Activated gamma-delta T cell treated with Interleukin-2 at 50 U/mL for 16 hours (primary cell): ENCODE results near the gene RNPEPL1.

Experiments used
- DNase-seq: peaks from one replicate; pipeline ENCODE4 v3.0.0-alpha.2; 2020

Gene RNPEPL1

DNA sequence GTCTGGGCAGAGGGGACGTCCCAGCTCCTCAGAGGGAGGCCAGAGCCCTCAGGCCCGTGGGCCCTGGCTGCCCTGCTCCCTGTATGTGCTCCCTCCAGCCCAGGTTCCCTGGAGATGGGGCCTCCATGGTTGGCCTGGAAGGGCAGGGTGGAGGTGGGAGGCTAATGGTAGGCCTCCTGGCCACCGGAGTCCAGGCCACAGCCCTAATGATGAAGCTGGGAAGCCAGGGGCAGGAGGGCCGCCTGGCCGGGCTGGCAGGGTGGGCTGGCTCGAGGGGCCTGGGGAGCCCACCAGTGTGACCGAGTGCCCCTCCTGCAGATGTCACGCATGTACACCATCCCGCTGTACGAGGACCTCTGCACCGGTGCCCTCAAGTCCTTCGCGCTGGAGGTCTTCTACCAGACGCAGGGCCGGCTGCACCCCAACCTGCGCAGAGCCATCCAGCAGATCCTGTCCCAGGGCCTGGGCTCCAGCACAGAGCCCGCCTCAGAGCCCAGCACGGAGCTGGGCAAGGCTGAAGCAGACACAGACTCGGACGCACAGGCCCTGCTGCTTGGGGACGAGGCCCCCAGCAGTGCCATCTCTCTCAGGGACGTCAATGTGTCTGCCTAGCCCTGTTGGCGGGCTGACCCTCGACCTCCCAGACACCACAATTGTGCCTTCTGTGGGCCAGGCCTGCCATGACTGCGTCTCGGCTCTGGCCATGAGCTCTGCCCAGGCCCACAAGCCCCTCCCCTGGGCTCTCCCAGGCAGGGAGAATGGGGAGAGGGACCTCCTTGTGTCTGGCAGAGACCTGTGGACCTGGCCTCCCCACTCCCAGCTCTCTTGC is 9.2 kb downstream of the RNPEPL1 start:
- DNase-seq, result no peak

DNA sequence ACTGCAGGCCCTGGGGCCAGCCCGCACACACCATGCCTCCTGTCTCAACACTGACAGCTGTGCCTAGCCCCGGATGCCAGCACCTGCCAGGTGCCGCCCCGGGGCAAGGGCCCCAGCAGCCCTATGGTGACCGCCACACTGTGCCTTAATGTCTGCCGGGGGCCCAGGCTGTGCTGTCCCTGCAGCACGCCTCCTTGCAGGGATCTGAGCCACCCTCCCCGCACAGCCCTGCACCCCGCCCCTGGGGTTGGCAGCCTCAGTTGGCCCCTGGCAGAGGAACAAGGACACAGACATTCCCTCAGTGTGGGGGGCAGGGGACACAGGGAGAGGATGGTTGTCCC is 9.8 kb downstream of the RNPEPL1 start:
- no peak for DNase-seq

DNA sequence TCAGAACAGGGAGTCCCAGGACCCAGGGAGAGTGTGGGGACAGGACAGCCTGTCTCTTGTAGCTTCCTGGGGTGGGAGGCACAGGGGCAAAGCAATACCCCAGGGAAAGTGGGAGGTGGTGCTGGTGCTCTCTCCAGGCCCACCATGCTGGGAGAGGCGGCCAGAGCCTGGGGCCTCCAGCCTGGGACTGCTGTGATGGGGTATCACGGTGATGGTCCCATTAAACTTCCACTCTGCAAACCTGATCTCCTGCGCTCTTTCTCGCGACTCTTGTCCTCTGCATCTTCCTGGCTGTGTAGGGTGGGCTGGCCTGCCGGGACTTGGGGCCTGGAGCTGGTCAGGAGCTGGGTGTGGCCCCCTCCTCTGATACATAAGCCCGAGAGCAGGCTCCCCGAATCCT is 10.2 kb downstream of the RNPEPL1 start:
- no peak for DNase-seq

DNA sequence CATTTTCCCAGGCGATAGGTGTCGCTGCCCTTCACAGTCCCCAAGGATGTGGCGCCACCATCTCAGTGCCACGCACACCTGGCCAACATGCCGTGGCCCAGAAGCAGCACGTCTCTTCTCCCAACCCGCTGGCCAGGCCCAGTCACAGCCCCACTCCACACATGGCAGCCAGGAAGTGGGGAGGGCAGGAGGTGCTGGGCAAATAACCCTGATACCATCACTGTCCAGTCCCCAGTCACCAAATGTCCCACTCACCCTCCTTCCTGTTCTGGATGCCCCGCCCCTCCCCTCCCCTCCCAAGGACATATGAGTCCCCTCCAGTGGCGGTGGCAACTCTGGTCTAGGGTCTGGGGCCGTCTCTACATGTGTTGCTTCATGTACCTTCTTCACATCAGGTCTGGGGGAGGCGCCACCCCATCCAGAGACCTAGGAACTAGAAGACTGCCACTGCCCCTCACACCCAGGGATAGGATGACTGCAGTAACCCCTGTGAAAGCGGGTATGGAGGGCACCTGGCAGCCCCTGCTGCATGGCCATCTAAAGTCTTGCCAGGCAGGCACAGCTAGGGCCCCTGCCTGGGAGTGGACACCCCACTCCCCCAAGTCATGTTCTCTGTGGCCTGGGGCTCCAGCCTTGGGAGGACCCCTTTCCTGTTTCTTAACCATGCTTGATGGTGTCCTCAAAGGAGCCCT is 10.9 kb downstream of the RNPEPL1 start:
- no peak for DNase-seq

DNA sequence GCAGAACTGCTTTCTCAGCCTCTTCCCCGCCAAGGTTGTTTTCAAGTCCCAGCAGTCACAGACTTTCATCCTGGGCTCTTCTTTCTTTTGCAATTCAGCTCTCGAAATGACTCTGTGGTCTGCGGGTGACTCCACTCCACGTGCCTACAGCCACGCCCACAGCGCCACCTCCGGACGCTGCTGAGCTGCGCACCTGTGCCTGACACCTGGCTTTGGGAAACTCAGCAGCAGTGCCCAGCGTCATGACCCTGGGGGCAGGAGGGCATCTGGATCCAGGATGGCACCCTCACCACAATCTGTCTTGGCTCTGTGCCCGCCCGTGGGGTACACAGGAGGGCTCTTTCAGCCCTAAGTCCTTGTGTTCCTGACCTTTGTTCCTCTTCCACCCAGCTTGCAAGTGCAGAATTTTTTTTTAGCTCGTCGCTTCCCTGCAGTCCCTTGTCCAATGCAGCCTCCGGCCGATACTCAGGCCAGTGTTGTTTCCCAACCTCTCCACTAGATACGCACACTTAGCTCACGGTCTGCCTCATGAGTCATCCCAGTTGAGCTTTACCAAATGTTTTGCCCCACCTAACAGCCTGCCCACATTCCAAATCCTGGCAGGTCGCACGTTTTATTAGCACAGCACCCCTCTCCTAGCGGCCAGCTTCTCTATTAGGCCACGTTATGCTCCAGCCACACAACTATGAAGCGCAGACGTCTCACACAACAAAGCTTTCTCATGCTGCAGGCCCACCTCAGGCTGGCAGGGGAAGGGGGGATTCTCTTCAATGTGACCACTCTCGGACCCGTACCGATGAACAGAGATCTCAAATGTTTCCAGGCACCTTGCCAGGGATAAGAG is 11.7 kb downstream of the RNPEPL1 start:
- DNase-seq, result peak; percentile 65

DNA sequence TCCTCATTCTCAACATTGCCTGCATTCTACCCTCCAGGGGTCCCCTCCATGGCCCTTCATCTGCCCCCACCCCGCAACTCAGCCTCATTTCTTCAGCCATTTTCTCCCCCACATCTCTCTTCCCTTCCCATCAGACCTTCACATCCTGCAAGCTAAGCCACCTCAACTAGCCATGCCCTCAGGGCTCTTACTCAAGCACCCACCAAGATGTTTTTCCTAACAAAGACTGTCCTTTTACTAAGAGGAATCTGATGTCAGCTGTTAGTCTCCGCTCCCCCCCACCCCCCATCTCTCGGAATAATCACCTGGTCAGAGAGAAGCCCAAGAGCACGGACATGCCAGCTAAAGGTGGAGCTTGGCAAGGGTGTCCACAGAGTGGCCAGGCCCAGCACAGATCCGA is 13.5 kb downstream of the RNPEPL1 start:
- no peak for DNase-seq

DNA sequence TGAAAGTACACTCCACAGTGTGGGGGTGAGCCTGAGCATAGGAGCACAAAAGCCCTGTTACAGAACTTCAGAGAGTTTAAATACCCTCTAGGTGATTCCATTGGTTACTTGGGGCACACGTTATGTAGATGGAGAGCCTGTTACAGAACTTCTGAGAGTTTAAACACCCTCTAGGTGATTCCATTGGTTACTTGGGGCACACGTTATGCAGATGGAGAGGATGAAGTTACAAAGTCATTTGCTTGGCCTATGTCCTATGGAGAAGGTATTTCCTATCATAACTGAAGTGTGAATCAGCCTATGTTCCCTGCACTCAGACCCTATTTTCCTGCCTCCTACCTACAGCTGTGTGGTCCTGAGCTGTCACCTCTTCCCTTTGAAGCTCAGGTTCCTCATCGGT is 14.5 kb downstream of the RNPEPL1 start:
- no peak for DNase-seq

DNA sequence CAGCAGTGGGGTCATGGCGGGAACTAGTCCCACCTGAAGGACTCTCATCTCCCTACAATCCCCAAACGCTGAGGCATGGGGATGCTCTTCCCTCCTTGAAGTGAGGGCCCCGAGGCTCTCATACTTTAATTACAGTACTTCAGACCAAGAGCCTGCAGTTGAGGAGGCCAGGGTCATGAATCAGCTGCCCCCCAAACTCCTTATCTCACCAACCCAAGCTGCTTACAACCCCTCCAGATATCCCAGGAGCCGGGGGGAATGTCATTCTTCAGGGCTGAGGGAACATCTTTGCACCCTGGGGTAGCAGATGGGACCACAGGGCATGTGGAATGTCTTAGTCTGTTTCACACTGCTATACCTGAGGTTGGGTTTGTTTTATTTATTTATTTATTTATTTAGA is 15.5 kb downstream of the RNPEPL1 start:
- DNase-seq, result no peak

DNA sequence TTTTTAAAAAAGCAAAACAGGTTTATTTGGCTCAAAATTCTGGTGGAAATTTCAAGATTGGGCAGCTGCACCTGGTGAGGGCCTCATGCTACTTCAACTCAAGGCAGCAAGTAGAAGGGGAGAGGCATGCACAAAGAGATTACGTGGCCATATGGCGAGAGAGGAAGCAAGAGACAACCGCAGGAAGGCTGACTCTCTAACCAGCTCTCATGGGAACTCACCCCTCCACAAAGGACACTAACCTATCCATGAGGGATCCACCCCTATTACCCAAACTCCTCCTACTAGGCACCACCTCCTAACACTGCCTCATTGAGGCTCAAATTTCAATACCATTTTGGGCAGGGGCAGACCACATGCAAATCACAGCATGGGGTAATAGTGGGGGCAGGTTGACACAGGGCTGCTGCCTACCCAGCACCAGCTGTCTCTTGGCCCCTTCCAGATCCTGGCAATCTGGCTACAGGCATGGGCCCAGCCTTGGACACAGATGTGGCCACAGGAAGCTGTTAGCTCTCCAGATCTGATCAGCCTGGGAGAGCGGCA is 16.3 kb downstream of the RNPEPL1 start:
- DNase-seq, result no peak

DNA sequence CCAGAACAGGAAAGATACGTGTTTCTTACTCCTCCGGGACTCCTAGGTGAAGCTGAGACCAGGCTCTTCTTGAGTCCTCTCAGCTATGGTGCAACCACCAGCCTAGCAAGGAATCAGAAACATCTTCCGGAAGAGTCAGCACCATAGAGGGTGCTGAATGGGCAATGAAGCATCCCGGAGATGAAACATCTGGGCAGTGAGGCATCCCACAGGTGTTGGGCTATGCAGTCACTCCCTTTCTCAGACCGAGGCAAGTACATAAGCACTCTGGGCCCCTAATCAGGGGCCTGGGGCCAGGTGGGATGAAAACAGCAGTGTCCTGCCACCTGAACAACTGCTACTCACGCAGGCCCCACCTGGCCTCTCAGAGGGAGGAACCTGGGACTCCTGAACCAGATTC is 16.8 kb downstream of the RNPEPL1 start:
- DNase-seq, result no peak

DNA sequence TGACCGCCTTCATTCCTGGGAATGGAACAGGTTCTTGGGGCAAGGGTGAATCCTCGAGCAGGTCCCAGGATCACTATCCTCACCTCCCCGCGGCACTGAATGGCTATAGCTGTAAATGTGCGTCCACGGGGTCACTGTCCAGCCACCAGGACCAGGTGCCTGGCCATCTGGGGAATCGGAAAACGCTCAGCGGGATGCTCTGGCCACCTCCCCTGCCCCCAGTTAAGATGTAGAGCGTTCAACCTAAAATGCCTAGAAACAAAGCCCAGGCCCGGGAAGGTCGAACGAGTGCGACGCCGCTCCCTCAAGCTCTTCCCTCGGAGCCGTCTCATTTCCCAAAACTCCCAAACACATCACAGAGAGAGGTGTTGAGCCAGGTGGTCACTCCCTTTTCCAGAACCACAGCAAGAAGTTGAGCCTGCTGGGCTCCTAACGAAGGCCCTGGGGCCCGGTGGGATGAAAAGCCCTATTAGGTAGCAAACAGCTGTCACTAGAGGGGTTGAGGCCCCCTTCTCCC is 17.5 kb downstream of the RNPEPL1 start:
- DNase-seq, result no peak

DNA sequence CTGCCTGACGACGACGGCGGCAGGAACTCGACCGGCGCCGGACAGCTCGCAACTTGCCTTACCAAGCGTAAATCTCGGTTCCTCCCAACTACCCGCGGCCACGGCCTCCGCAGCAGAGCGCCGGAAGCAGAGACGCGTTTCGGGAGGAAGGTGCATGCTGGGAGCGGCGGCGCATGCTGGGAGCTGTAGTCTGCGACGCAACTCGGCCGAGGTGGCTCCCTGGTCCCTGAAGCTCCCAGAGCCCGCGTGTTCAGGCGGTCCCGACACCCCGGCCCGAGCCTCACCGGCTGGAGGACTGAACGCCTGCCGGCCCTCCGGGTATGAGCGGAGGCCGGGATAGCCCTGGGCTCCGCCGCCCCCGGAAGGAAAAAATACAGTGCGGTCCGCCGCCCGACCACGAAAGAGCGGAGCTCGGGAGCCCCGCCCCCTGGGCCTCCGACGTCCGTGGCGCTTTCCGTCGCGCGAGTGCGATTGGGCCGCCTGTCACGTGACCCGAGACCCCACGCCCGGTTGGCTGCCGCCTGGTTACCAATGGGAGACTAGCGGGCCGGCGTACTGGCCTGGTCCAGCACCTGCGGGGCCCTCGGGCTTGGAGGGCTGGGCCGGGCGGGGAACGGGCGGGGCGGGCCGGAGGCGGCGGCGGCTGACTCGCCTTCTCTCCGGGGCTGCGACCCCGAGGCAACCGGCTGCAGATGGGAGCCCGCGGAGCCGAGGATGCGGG is 18.1 kb downstream of the RNPEPL1 start, which contains the start of gene CAPN10:
Gene CAPN10, plus strand, starts transcription at position 537 of the 721 bp plus-strand sequence. Its CDS starts 178 bp downstream, at position 715.
- DNase-seq, result peak; percentile 97

DNA sequence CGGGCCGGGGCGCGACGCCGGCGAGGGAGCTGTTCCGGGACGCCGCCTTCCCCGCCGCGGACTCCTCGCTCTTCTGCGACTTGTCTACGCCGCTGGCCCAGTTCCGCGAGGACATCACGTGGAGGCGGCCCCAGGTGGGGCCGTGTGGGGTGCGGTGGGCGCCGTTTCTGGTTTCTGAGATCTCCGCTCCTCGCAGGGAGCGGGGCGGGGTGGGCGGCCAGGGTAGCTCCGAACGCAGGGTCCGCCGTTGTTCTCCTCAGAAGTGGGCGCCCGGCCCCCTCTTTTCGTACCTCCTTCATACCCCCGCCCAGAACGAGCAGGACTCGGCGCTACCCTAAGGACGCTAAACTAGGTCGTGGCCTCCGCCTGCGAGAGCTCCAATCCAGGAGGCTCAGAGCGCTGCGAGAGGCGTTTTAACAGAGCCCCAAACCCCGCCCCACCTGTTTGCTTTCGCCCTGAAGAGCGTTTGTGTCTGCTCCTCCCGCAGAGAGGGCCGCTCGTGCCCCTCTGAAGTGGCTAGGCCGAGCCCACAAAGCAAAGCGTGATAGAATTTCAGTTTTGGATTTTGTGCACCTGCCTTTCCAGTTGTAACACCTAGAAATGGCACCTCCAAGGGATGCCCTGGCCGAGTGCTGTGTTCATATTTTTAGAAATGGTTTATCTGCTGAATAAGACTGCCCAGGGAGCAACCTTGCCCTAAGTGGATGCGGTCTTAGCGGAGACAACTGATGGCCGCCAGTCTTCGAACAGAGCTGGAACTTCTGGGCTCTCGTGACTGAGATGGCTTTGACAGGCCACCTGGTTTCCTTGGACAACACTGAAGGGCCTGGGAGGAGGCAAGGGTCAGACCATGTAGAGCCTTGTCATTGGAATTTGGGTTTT is 18.9 kb downstream of the RNPEPL1 start:
- peak; percentile 61 for DNase-seq

DNA sequence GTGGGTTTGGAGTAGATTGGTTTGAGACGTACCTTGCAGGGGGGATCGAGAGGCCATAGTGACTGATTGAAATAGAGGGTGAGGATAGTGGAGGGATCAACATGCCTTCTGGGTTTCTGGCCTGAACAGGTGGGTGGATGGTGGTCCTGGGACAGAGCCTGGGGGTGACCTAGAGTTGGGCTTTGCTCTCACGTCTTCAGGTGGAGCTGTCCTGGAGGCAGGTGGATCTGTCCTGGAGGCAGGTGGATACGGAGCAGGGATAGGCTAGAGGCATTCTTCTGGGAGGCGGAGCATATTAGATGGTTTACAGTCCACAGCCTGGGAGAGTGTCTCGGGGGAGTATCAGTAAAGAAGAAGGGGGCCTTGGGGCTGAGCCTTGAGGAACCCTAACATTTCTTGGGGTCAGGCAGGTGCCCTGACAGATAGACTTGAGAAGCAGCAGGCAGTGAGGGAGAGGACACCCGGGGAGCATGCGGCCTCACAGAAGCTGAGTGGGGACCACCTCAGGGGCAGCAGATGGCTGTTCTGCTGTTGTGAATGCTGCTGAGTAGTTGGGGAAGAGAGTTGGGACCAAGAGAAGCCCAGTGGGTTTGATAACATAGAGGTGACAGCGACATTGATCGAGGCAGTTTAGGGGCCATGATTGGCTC is 19.8 kb downstream of the RNPEPL1 start:
- DNase-seq, result no peak

DNA sequence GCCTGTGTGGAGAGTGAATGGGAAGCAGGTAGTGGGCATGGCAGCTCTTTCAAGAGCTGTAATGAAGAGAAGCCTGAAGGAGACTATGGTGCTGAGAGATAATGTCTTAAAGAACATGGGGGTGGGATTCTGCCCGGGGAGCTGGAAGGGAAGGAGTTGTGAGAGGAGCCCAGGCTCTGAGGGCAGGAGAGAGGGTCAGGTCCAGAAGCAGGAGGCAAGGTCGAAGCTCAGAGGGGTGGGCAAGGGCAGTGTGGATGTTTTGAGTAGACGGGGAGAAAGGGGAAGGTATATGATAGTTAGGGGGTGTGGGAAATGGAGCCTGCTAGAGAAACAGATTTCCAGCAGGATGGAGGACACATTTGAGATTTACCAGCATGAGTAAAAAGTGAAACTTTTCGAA is 20.4 kb downstream of the RNPEPL1 start:
- DNase-seq, result no peak

DNA sequence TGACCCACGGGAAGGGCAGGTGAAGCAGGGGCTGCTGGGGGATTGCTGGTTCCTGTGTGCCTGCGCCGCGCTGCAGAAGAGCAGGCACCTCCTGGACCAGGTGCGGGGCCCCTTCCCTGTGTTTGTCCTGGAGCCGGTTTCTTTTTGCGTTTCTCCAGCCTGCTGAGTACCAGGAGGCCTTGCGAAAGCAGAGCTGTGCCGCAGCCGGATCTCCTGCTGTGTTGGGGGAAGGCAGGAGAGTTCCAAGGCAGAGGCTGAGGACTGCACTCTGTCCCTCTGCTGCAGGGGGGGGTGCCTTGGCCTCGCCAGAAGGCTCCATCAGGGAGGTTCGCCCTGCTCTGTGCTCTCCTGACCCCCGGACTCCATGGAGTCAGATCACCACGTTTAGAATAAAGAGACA is 21.1 kb downstream of the RNPEPL1 start:
- no peak for DNase-seq

DNA sequence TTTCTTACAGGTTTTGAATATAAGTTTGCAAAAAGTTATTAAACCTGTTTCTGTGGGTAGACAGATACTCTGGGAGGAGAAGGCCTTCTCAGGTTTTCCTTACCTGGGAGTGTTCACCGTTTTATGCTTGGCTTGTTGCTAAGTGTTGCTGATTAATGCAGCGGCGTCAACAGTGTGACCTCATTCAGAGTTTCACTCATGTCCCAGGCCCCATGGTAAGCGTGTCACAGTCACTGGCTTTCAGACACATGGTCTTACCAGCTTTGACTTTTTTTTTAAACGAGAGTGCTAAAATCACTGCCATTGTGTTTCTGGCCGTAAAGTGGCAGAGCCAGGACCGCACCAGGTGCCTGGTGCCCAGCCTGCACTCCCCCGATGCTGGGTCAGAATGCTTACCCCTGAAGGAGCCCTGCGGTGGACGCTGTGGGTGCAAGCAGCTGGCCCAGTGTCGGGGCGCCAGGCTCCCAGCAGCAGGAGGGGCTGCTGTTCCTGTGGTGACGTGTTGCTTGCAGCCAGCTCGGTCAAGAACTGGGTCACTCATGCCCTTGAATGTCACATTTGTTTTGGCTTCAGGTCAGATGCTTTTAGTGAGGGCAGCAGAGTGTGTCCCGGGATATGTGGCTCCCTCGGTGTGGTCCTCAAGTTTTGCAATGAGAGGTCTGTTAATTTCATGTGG is 21.7 kb downstream of the RNPEPL1 start:
- no peak for DNase-seq

DNA sequence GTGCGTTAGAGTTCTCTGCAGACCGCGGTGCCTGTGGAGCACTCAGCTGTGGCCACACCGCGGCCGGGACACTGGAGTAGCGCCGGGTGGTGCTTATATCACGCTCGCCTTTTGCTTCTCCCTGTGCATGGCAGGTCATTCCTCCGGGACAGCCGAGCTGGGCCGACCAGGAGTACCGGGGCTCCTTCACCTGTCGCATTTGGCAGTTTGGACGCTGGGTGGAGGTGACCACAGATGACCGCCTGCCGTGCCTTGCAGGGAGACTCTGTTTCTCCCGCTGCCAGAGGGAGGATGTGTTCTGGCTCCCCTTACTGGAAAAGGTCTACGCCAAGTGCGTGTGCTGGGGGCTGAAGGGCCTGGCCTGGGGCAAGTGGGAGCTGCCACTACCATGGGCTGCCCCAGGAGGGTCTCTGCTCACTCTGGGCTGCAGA is 22.4 kb downstream of the RNPEPL1 start:
- no peak for DNase-seq

DNA sequence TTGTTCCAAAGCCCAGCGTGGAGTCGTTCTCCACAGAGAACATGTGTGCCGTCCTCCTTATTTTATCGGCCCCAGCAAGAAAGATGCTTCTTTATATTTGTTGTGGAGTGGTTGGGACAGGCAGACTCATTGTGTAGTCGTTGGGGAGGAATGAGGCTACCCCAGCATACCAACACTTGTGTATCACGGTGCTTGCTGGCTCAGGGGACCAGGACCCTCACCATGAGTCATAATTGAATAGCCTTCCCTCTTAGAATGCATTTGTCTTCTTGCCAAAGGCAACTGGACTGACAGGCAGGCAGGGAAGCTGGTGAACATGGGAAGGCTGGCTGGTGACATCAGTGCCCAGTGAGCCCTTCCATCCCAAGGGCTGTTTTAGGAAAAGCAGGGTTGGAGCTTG is 22.9 kb downstream of the RNPEPL1 start:
- DNase-seq, result no peak

DNA sequence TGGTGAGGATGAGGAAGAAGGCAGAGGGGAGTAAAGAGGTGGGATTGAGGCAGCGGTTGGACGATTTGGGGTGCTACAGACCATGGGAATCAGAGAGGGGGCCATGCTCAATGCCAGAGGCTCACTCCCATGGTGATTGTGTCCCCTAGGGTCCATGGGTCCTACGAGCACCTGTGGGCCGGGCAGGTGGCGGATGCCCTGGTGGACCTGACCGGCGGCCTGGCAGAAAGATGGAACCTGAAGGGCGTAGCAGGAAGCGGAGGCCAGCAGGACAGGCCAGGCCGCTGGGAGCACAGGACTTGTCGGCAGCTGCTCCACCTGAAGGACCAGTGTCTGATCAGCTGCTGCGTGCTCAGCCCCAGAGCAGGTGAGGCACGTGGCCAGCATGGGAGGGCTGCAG is 23.5 kb downstream of the RNPEPL1 start:
- DNase-seq, result no peak
